ENCODE data around the gene CARD19. TPM values are rescaled to one million over a fixed set of nuclear protein-coding genes. Genes with fewer than 3 reads are reported as not detected.

CARD19 gene
- total RNA-seq, 4 donors from 2014 or later = 43.2 to 63.6 (median 54.3) TPM

DNA sequence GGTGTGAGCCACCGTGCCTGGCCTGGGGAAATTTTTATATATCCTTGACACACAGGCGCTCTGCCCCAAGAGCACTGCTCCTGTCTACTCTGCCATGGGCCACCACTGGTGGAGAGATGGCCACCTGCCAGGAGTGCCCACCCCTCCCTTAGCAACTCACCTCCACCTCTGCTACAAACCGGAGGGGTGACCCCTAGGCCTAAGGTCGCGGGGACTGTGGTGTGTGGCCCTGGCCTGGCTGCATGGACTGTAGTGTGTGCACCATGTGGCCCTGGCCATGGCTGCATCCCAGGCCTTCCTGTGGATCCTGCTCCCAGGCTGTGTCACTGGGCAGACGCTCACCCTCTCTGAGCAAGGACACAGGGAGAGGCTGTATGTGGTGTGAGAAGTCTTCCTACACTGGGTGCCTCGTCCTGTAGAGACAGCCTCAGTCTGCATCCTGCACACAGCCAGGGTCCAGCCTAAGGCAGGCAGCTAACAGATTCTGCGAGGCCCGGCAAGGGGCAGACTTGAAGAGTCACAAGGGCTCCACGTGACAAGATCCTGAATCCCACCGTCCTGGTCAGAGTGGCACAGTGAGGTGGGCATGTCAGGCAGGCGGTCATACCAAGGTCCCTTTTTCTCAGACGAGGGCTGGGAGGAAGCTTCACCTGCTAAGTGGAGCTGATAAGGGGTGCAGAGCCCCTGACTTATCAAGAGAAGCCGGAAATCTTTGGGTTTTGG is 27.7 kb downstream of the CARD19 start:
- H3K4me3 ChIP-seq = no peak overlapping the region
- no peaks in the 10 kb centered on the region for H3K9me3 ChIP-seq
- H3K27me3 ChIP-seq = no peaks in the 10 kb centered on the region
- H3K4me1 ChIP-seq = peaks cover 47% of the 10 kb centered on the region
- DNase-seq (ENCODE audit: low spot score in 2 of 2) = peak; percentile 59 to 69
- TF ChIP-seq POLR2A (IDR thresholded peaks at IDR 0.05) = no peak
- TF ChIP-seq EP300 (IDR thresholded peaks at IDR 0.05) = no peak
- TF ChIP-seq POLR2AphosphoS5 (IDR thresholded peaks at IDR 0.05) = no peak
- no peak for TF ChIP-seq CTCF (IDR thresholded peaks at IDR 0.05)
- H3K27ac ChIP-seq = no peak overlapping the region
- H3K36me3 ChIP-seq = peaks cover 41% of the 10 kb centered on the region
- WGBS = 78% methylated on average over 4 of the region's 14 CpGs

DNA sequence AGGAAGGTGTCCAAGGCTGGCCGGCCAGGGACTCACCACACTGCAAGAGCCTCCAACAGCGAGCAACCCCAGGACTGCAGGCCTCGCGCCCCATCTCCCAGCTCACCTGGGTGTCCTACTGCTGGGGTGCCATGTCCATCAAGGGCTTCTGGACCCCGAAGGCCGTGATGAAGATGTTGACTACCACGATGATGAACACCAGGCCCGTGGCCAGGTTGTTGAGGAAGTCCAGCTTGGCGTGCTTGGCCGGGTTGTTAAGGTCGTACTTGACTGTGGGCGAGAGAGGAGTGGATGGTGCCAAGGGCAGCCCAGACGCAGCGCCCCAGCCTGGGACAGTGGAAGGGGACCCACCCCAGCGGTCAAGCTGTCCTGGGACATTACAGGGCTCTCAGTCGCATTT is 28.8 kb downstream of the CARD19 start:
- whole genome bisulfite sequencing = 86% methylated on average over 8 of the region's 16 CpGs
- peaks cover 51% of the 10 kb centered on the region for H3K4me1 ChIP-seq
- H3K4me3 ChIP-seq = no peak overlapping the region
- DNase-seq (ENCODE audit: low spot score in 2 of 2) = peak; percentile 52 to 69
- H3K36me3 ChIP-seq = peaks cover 41% of the 10 kb centered on the region
- H3K9me3 ChIP-seq = no peaks in the 10 kb centered on the region
- no peaks in the 10 kb centered on the region for H3K27me3 ChIP-seq
- TF ChIP-seq POLR2AphosphoS5 (IDR thresholded peaks at IDR 0.05) = no peak
- TF ChIP-seq CTCF (IDR thresholded peaks at IDR 0.05) = no peak
- no peak for TF ChIP-seq POLR2A (IDR thresholded peaks at IDR 0.05)
- H3K27ac ChIP-seq = no peak overlapping the region

GRCh38 chr9:93125331-93125894 is 29.4 kb downstream of the CARD19 start:
- 91% methylated on average over 8 of the region's 10 CpGs for WGBS
- no peaks in the 10 kb centered on the region for H3K27me3 ChIP-seq
- TF ChIP-seq CTCF (IDR thresholded peaks at IDR 0.05) (no peak), POLR2AphosphoS5 (IDR thresholded peaks at IDR 0.05) (no peak), POLR2A (IDR thresholded peaks at IDR 0.05) (no peak), EP300 (IDR thresholded peaks at IDR 0.05) (no peak)
- H3K36me3 ChIP-seq = peaks cover 41% of the 10 kb centered on the region
- H3K9me3 ChIP-seq = no peaks in the 10 kb centered on the region
- H3K4me1 ChIP-seq = peaks cover 51% of the 10 kb centered on the region
- no peak overlapping the region for H3K4me3 ChIP-seq
- H3K27ac ChIP-seq = no peak overlapping the region
- peak; percentile 45 to 57 for DNase-seq (ENCODE audit: low spot score in 2 of 2)

DNA sequence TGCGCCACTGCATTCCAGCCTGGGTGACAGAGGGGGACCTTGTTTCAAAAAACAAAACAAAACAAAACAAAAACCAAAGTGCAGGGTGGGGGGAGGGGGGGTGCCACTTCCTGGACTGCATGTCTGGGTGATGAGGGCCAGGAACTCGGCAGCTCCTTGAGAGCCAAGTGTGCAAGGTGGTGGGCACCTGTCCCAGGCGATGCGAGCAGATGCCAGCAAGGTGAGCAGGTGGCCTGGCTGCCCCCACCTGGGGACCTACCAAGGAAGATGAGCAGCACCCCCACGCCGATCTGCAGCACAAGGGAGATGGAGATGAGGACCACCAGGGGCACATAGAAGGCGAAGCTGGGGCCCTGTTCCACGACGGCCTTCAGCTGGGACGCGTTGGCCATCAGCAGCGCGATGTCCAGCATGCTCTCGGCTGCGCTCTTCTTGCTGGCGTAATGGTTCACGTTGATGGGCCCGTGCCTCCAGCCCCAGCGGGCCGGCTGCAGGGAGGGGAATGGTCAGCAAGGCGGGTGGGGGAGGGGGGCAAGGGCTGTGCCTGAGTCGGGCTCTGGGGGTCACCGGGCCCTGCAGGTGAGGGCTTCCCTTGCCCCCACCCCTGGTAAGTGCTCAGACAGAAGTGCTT is 30.2 kb downstream of the CARD19 start:
- peak; percentile 62 to 78 for DNase-seq (ENCODE audit: low spot score in 2 of 2)
- H3K4me3 ChIP-seq = no peak overlapping the region
- no peaks in the 10 kb centered on the region for H3K27me3 ChIP-seq
- TF ChIP-seq EP300 (IDR thresholded peaks at IDR 0.05) = no peak
- TF ChIP-seq POLR2A (IDR thresholded peaks at IDR 0.05) = no peak
- TF ChIP-seq CTCF (IDR thresholded peaks at IDR 0.05) = no peak
- no peak for TF ChIP-seq POLR2AphosphoS5 (IDR thresholded peaks at IDR 0.05)
- no peaks in the 10 kb centered on the region for H3K9me3 ChIP-seq
- 50% methylated on average over 11 of the region's 23 CpGs for WGBS
- peaks cover 41% of the 10 kb centered on the region for H3K36me3 ChIP-seq
- H3K27ac ChIP-seq = peak overlapping the region; percentile 71
- H3K4me1 ChIP-seq = peaks cover 56% of the 10 kb centered on the region

DNA sequence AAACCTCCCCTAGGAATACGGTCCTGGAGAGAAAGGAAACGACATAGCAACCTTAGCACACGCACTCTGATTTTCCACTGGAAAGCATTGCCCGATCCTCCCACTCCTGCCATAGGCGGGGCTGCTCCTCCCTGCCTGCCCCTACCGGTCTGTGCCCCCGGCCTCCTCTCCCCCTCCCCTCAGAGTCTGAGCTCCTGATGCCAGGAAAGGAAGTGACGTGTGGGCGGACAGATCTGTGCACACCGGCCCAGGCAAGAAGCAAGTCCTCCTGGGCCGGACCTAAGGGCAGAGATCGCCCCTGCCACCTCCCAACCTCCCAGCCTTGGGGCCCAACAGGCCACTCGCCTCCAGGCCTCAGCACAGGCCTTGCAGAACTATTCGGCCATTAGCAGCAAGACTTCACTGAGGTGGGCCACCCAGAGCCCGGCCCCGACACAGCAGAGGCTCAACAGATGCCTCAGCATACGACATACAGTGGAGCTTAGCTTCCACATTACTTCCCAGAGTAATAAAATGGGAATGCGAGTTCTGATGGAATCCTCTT is 30.9 kb downstream of the CARD19 start:
- Histone ChIP-seq H3K9me3 (no peaks in the 10 kb centered on the region), H3K4me3 (no peak overlapping the region), H3K27ac (peak overlapping the region; percentile 71), H3K36me3 (peaks cover 37% of the 10 kb centered on the region), H3K27me3 (no peaks in the 10 kb centered on the region), H3K4me1 (peaks cover 63% of the 10 kb centered on the region)
- DNase-seq (ENCODE audit: low spot score in 2 of 2) = peak; percentile 76 to 77
- 30% methylated on average over 14 of the region's 18 CpGs for WGBS
- TF ChIP-seq EP300 (IDR thresholded peaks at IDR 0.05) = no peak
- no peak for TF ChIP-seq POLR2AphosphoS5 (IDR thresholded peaks at IDR 0.05)
- TF ChIP-seq CTCF (IDR thresholded peaks at IDR 0.05) = no peak
- no peak for TF ChIP-seq POLR2A (IDR thresholded peaks at IDR 0.05)
